Measurements from ENCODE around the gene FILIP1.

FILIP1 gene

GRCh38 chr6:75374961-75375400, 118.6 kb downstream of the FILIP1 start:
- DNase-seq = no peak

- DNase-seq = no peak
Observed at GRCh38 chr6:75372884-75373283, 120.7 kb downstream of the FILIP1 start.

GRCh38 chr6:75370011-75370410, 123.6 kb downstream of the FILIP1 start:
- no peak for DNase-seq

GRCh38 chr6:75368864-75369402, 124.7 kb downstream of the FILIP1 start:
- DNase-seq = no peak

- no peak for DNase-seq
Observed at GRCh38 chr6:75368151-75368779, 125.3 kb downstream of the FILIP1 start.

- DNase-seq = no peak
Observed at GRCh38 chr6:75363304-75363703, 130.3 kb downstream of the FILIP1 start.

GRCh38 chr6:75353644-75354043, 140.0 kb downstream of the FILIP1 start:
- no peak for DNase-seq

GRCh38 chr6:75351570-75351969, 142.0 kb downstream of the FILIP1 start:
- DNase-seq = no peak

GRCh38 chr6:75350808-75351207, 142.8 kb downstream of the FILIP1 start:
- DNase-seq = no peak

GRCh38 chr6:75350156-75350555, 143.4 kb downstream of the FILIP1 start:
- DNase-seq = no peak

- no peak for DNase-seq
Observed at GRCh38 chr6:75349262-75349984, 144.2 kb downstream of the FILIP1 start.

GRCh38 chr6:75348882-75349261, 144.7 kb downstream of the FILIP1 start:
- DNase-seq = no peak

GRCh38 chr6:75347898-75348610, 145.5 kb downstream of the FILIP1 start:
- no peak for DNase-seq

- no peak for DNase-seq
Observed at GRCh38 chr6:75345413-75345812, 148.2 kb downstream of the FILIP1 start.

- DNase-seq = no peak
Observed at GRCh38 chr6:75344455-75344854, 149.1 kb downstream of the FILIP1 start.

- DNase-seq = no peak
Observed at GRCh38 chr6:75344021-75344420, 149.6 kb downstream of the FILIP1 start.

- no peak for DNase-seq
Observed at GRCh38 chr6:75337835-75338580, 155.6 kb downstream of the FILIP1 start.

GRCh38 chr6:75334266-75335040, 159.1 kb downstream of the FILIP1 start:
- DNase-seq = no peak

GRCh38 chr6:75333676-75334200, 159.9 kb downstream of the FILIP1 start:
- DNase-seq = no peak

- DNase-seq = no peak
Observed at GRCh38 chr6:75331151-75331550, 162.4 kb downstream of the FILIP1 start.

GRCh38 chr6:75329703-75330102, 163.9 kb downstream of the FILIP1 start:
- no peak for DNase-seq

GRCh38 chr6:75327807-75328206, 165.8 kb downstream of the FILIP1 start:
- no peak for DNase-seq
